ENCODE data around the gene RAD50.
"Not testable (repeated sequence)": the region's sequence is repeated elsewhere in the genome, so short reads cannot be mapped to it uniquely, and the experiment has no call there.

RAD50 gene

DNA sequence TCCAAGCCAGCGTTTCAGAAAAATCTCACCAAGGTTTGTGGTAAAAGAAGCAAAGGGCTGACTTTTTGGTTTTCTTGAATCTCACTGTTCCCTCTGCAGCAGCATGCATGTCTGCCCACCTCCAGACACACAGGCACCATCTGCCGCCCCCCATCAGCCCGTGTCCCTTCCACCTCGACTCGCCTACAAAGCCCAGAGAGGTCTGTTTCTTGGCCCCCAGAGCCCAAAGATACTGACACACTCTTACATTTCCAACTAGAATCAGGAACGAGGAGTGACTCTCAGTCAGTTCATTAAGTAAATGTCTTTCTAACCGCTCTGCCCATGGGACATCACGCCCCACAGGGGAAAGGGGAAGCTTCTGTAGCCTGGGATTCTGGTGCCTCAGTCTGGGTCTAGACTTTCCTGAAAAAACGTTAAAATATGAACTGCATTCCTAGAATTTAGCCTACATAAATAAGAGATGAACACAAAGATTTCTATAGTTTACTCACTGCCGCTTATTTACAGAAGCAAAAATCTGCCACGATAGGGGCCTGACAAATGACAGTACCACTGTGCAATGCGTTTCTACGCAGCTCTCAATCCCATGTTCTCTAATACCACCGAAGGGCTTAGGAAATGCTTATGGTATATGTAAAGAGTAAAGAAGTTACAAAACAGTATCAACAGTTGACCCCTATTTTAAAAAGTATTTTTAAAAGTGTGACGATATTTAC, 121.1 kb downstream of the RAD50 start:
- no peak for DNase-seq

- DNase-seq, result no peak
These were observed 122.0 kb downstream of the RAD50 start for GRCh38 chr5:132678735-132679134.

- no peak for DNase-seq
These were observed 122.4 kb downstream of the RAD50 start for GRCh38 chr5:132679166-132679565.

- no peak for DNase-seq
These were observed 123.1 kb downstream of the RAD50 start for GRCh38 chr5:132679717-132680380.

GRCh38 chr5:132680780-132681475, 124.2 kb downstream of the RAD50 start:
- no peak for DNase-seq

GRCh38 chr5:132681476-132681831, 124.7 kb downstream of the RAD50 start:
- DNase-seq, result no peak

- no peak for DNase-seq
These were observed 125.2 kb downstream of the RAD50 start for GRCh38 chr5:132681983-132682382.

DNA sequence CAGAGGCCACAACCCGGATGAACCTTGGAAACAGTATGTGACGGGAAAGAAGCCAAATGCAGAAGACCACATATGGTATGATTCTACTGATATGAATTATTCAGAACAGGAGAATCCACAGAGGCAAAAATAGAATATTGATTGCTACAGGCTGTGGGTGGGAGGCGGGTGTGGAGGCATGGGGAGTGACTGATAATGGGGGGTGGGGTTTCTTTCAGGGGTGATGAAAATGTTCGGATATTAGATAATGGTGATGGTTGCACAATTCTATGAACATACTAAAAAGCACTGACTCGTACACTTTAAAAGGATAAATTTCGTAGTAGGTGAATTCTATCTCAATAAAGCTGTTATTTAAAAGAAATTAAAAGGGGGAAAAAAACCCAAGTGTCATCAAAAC, 127.7 kb downstream of the RAD50 start:
- DNase-seq, result no peak

- no peak for DNase-seq
These were observed 128.3 kb downstream of the RAD50 start for GRCh38 chr5:132684922-132685720.

DNA sequence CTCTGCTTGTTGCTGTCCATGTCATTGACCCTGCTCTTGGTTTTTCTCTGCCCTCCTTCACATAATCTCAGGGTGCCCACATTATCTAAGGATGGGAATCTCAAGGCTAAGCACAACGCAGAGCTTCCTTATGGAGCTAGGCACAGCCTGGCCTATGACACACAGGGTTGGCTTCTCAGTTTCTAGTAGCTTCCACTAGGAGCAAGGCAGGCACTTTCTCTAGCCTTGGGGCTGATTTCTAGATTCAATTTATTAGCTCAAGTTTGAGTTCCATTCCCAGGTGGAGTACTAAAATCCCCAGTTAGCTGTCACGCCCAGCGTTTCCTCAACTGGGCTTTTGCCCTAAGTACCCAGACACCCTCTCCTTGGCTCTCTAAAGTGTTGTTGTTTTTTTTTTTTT, 129.4 kb downstream of the RAD50 start:
- no peak for DNase-seq

DNA sequence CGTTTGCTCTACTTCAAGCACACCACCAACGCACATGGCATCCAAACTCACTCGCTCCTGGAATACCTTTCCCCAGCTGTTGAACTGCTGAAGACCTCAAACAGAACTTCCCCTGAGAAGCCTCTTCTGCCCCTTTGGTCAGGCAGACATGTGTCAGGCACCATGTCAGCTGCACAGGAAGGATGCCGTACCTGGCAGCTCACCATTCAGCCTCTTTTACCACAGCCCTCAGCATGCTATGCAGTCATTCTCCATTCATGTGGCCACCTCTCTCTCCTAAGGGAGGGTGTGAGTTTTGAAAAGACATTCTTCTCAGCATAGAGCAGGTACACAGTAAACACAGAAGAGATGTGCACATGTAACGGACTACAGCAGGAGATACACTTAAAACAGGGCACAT, 131.2 kb downstream of the RAD50 start:
- DNase-seq, result no peak

- no peak for DNase-seq
These were observed 132.0 kb downstream of the RAD50 start for GRCh38 chr5:132688536-132689339.

DNA sequence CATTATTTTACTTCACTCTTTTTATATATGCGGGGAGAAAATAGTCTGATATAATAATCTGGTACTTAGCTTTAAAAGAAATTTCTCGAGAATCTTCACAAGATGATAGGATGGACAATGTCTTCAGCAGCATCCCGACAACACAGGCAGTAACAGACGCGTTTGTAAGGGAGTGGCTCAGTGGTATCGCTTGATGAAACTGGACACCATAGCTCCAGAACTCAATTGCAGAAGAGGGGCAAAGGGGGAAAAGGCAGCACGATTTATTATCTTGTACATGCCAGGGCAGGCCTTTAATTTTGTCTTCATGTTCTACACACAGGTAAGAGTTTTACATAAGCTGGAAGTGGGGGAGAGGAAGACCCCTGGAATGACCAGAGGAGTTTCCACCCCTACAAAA, 132.7 kb downstream of the RAD50 start:
- peak in 1 of 2 experiments; percentile 23 for DNase-seq

DNA sequence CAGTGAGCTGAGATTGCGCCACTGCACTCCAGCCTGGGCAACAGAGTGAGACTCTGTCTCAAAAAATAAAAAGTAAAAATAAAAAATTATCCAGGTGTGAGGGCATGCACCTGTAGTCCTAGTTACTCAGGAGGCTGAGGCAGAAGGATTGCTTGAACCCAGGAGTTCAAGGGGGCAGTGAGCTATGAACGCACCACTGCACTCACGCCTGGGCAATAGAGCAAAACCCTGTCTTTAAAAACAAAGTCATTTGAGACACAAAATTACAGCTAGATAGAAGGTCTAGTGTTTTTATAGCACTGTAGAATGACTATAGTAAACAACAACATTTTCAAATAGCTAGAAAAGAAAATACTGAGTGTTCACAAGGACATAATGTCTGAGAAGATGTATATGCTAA, 133.4 kb downstream of the RAD50 start:
- no peak for DNase-seq

DNA sequence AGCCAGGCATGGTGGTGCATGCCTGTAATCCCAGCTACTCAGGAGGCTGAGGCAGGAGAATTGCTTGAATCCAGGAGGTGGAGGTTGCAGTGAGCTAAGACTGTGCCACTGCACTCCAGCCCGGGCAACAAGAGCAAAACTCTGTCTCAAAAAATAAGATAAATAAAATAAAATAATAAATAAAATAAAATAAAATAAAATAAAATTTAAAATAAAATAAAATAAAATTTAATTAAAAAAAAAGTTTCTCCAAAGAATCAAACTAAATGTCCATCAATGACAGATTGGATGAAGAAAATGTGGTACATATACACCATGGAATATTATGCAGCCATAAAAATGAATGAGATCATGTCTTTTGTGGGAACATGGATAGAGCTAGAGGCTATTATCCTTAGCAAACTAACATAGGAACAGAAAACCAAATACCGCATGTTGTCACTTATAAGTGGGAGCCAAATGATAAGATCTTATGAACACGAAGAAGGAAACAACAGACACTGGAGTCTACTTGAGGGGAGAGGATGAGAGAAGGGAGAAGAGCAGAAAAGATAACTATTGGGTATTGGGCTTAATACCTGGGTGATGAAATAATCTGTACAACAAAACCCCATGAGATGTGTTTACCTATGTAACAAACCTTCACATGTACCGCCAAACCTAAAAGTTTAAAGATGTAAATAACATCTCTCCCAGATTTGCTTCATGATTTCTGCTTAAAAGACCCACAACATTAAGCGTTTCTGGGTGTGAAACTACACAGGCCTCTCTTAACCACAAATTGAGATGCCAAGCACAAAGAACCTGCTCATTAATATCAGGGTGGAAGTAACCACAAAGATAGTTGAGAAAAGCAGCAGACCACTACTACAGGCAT, 135.2 kb downstream of the RAD50 start:
- not testable (repeated sequence) for DNase-seq

DNA sequence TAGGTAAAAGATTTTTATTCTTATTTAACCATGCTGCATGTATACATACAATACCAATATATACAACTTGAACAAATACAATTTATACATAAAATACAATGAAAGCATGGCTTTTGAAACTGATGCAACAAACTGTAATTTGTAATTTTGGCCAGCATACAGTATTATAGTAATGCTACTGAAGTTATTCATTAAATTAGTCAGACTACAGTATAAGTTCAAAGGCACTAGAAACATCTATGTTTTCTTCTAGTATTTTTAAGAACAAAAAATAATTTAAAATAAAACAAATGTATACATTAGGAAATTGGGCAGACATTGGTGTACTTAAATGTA, 135.8 kb downstream of the RAD50 start:
- DNase-seq, result no peak
